K562 (cell line): ENCODE measurements around the gene SFRP2. TPM values are rescaled to one million over a fixed set of nuclear protein-coding genes. Genes with fewer than 3 reads are reported as not detected.

ENCODE experiments used
- ATAC-seq: fragments of 200-7000 bp; cut with Tn5 transposase; 3 replicates; pipeline ENCODE4 v1.9.1; 2020; ENCODE audit warnings: moderate library complexity
- BruUV-seq: library from RNA; stranded (reverse); fragments of 400-500 nt; replicated peaks from 2 replicates; lab custom pipeline; 2021; lab: Mats Ljungman, UMichigan
- CTCF ChIA-PET: fragments of 300-600 bp; formaldehyde crosslinking; extraction: SDS; loops from one replicate; lab custom pipeline; 2021; ENCODE audit warnings: low intra/inter-chr PET ratio; lab: Yijun Ruan, JAX
- POLR2A ChIA-PET: fragments of 300-600, 350-650 bp; sonication (Branson Sonifier 250); formaldehyde crosslinking; extraction: SDS; loops from one replicate; lab custom pipeline; 2021; ENCODE audit warnings: antibody characterized with exemption, inconsistent platforms; lab: Yijun Ruan, JAX
- DNase-seq, 4 experiments: peaks; one replicate each; pipeline versions ENCODE4 v3.0.0 to v3.0.0-alpha.2; 2011 to 2018; ENCODE audit warnings: low spot score in 3 of 4, mixed read lengths in 3 of 4; ENCODE audit errors: extremely low read depth in 1 of 4
- FAIRE-seq: peaks from 2 replicates; lab custom pipeline; 2011; peaks lifted over from hg19 to GRCh38; lab: Jason Lieb, UNC
- H2AFZ ChIP-seq: 2 replicates; pipeline ENCODE4 v1.6.0; 2011; ENCODE audit warnings: low read depth, low read length, control low read depth, inconsistent platforms
- H3K27ac ChIP-seq: fragments of 200-600 bp; 3 replicates; pipeline ENCODE4 v1.8.0; 2011; ENCODE audit warnings: low read depth, mild to moderate bottlenecking, control low read depth, inconsistent platforms, low read length, moderate library complexity, mixed read lengths; ENCODE audit errors: extremely low read depth
- H3K27me3 ChIP-seq, 2 experiments: fragments of 300-600 bp in 1 of 2; 2 replicates in 1 of 2; 3 replicates in 1 of 2; pipeline versions ENCODE4 v1.6.0 to v1.8.0; 2011; ENCODE audit warnings: inconsistent platforms in 2 of 2, low read length in 2 of 2, mild to moderate bottlenecking in 1 of 2, mixed read lengths in 1 of 2, moderate library complexity in 1 of 2; ENCODE audit not compliant: control insufficient read depth in 2 of 2, insufficient read depth in 2 of 2
- H3K36me3 ChIP-seq: fragments of 300-600 bp; 3 replicates; pipeline ENCODE4 v1.8.0; 2011; ENCODE audit warnings: mild to moderate bottlenecking, low read length, inconsistent platforms; ENCODE audit not compliant: control insufficient read depth, insufficient read depth
- H3K4me1 ChIP-seq, 2 experiments: fragments of 200-600 bp in 1 of 2; replicated peaks in 1 of 2; 2 replicates in 1 of 2; 3 replicates in 1 of 2; pipeline versions ENCODE4 v1.5.1 to v1.8.0; 2011; ENCODE audit warnings: inconsistent platforms in 2 of 2, low read length in 2 of 2, mild to moderate bottlenecking in 1 of 2, mixed read lengths in 1 of 2, moderate library complexity in 1 of 2; ENCODE audit not compliant: control insufficient read depth in 2 of 2, insufficient read depth in 2 of 2
- H3K4me2 ChIP-seq: 2 replicates; pipeline ENCODE4 v1.6.1; 2011; ENCODE audit warnings: low read length, control low read depth, inconsistent platforms, mixed read lengths; ENCODE audit not compliant: insufficient read depth
- H3K4me3 ChIP-seq: fragments of 200-600 bp; sonication (generic), shearing (Covaris generic); 2 replicates; pipeline ENCODE4 v1.5.1; 2016; ENCODE audit warnings: control low read depth, inconsistent platforms
- H3K79me2 ChIP-seq: fragments of 200-600 bp; 3 replicates; pipeline ENCODE4 v1.8.0; 2011; ENCODE audit warnings: low read length, inconsistent platforms; ENCODE audit not compliant: control insufficient read depth, insufficient read depth
- H3K9ac ChIP-seq, 2 experiments: 2 replicates each; pipeline versions ENCODE4 v1.6.0 to v1.6.1; 2011; ENCODE audit warnings: low read depth in 2 of 2, low read length in 2 of 2, control low read depth in 1 of 2, inconsistent platforms in 1 of 2, mild to moderate bottlenecking in 1 of 2, mixed read lengths in 1 of 2; ENCODE audit not compliant: insufficient read depth in 1 of 2
- H3K9me1 ChIP-seq: one replicate; pipeline ENCODE4 v1.6.0; 2011; ENCODE audit warnings: inconsistent platforms, mild to moderate bottlenecking, low read length, moderate library complexity; ENCODE audit not compliant: control insufficient read depth, insufficient read depth
- H3K9me3 ChIP-seq: replicated peaks from 2 replicates; pipeline ENCODE4 v1.5.1; 2011; ENCODE audit warnings: low read depth, low read length, inconsistent platforms; ENCODE audit not compliant: control insufficient read depth, insufficient read depth
- H4K20me1 ChIP-seq: replicated peaks from 2 replicates; pipeline ENCODE4 v1.6.1; 2011; ENCODE audit warnings: low read length, inconsistent platforms, mixed read lengths; ENCODE audit not compliant: control insufficient read depth, insufficient read depth
- NFIC ChIP-seq: fragments of 450-650 bp; IDR thresholded peaks from 2 replicates; pipeline ENCODE4 v1.6.1; 2017; ENCODE audit warnings: mild to moderate bottlenecking, inconsistent platforms
- TAF1 ChIP-seq: IDR thresholded peaks from 2 replicates; pipeline ENCODE4 v1.6.1; 2011; ENCODE audit warnings: mild to moderate bottlenecking, low read length, moderate library complexity; ENCODE audit not compliant: insufficient read depth, control insufficient read depth, severe bottlenecking; ENCODE audit errors: extremely low read depth
- ZNF143 ChIP-seq: sonication (generic); formaldehyde crosslinking; IDR thresholded peaks from 2 replicates; pipeline ENCODE4 v1.9.0; 2022; ENCODE audit warnings: mild to moderate bottlenecking, missing genetic modification reagents
- ZNF445 ChIP-seq: fragments of 250-450 bp; sonication (Bioruptor Pico); IDR thresholded peaks from 2 replicates; pipeline ENCODE4 v1.4.0; 2020; ENCODE audit warnings: low read depth, mild to moderate bottlenecking, moderate library complexity
- ZNF507 ChIP-seq: conservative IDR thresholded peaks from 2 replicates; pipeline ENCODE4 v1.6.1; 2017; ENCODE audit warnings: missing genetic modification characterization, missing compliant biosample characterization
- ZNF668 ChIP-seq: fragments of 250-450 bp; sonication (Bioruptor Pico); IDR thresholded peaks from 2 replicates; pipeline ENCODE4 v1.8.0; 2022; ENCODE audit warnings: mild to moderate bottlenecking, inconsistent platforms
- ZNF699 ChIP-seq: fragments of 250-450 bp; sonication (Bioruptor Pico); IDR thresholded peaks from 2 replicates; pipeline ENCODE4 v1.8.0; 2021; ENCODE audit warnings: mild to moderate bottlenecking, moderate library complexity; ENCODE audit not compliant: insufficient replicate concordance
- WGBS: fragments of 100-300 bp; shearing (Covaris generic); methylation state at CpG from one replicate; pipeline ENCODE4 v1.1.6; 2016; ENCODE audit warnings: low coverage, mixed read lengths; ENCODE audit not compliant: insufficient coverage; ENCODE audit errors: missing lambda C conversion rate; 5-methylcytosine and 5-hydroxymethylcytosine counted together
- in situ Hi-C: fragments of 300-500 bp; cut with MboI; formaldehyde crosslinking; loops from 4 replicates; pipeline ENCODE4 v1.15.0; 2018; ENCODE audit warnings: inconsistent platforms, mixed read lengths
- intact Hi-C: fragments of 100-400 bp; cut with micrococcal nuclease; formaldehyde crosslinking; loops from 2 replicates; pipeline ENCODE4 v1.14.2; 2022
- polyA plus RNA-seq, 8 experiments: library from polyadenylated mRNA; depleted of rRNA in 4 of 8; stranded (reverse) in 5 of 8; unstranded in 3 of 8; fragments of >200 nt; fragmentation: Nextera tagmentation in 2 of 8; fragmentation: Illumina TruSeq in 1 of 8; extraction: Ambion mirVana in 2 of 8; extraction: Trizol in 1 of 8; gene quantifications; 2 replicates each; pipeline versions ENCODE4 v1.2.1 to v1.2.3, GENCODE V29; 2011 to 2014; ENCODE audit warnings: inconsistent platforms in 1 of 8, missing spikeins in 1 of 8
- total RNA-seq, 7 experiments: library from RNA; depleted of rRNA in 6 of 7; stranded (reverse); fragments of >200 nt in 6 of 7; fragmentation: Illumina TruSeq in 2 of 7; extraction: Trizol in 2 of 7; gene quantifications; 2 replicates each; pipeline versions ENCODE4 v1.2.1 to v1.2.3, GENCODE V29; 2011 to 2021; ENCODE audit warnings: low replicate concordance in 1 of 7

The SFRP2 gene
- total and polyA plus RNA-seq, 9 of the 15 experiments (the other 6 are each of a cell fraction or from before 2014, with no cell fraction given) = 0.29 TPM; not detected in 8

DNA sequence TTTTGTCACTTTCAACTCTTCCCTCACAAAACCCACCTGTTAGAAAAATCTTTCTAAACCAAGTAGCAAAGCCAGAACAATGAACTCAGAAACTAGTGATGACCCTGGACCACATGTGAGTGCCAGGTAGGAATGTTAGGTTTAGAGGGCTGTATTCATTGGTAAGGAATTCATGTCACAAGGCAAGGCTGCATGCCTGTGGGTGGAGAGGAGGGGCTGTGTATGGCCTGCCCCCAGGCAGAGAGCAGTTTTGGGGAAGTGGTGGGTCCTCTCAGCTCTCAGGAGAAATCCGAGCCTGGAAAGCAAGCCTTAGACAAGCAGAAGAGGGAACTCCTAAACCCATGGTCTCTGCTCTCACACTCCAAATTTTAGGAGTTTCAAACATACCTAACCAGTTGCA, 31.5 kb downstream of the SFRP2 start:
- H3K9ac ChIP-seq = no peak overlapping the region
- in situ Hi-C loops = no loop called here
- no peak for ATAC-seq
- no TSS peak for BruUV-seq
- TF ChIP-seq ZNF143 (CRISPR knock-in tag) (no peak), ZNF699 (CRISPR knock-in tag) (no peak), ZNF668 (CRISPR knock-in tag) (no peak), ZNF507 (no peak), TAF1 (no peak)
- no peaks in the 10 kb centered on the region for H3K79me2 ChIP-seq
- CTCF ChIA-PET = no interaction called here
- intact Hi-C loops = loop anchor here (10.0 kb wide), 1 partner anchor 323 kb away; no protein-coding TSS in a partner anchor
- no peak for DNase-seq
- WGBS = 0% methylated on average over 1 of the region's 1 CpG
- no peaks in the 10 kb centered on the region for H4K20me1 ChIP-seq
- H3K4me3 ChIP-seq = no peak overlapping the region
- H3K4me1 ChIP-seq = peaks cover 0 to 10% of the 10 kb centered on the region in 2 experiments; a peak in 2 of 5 replicates
- no peak overlapping the region for H3K4me2 ChIP-seq
- FAIRE-seq = no peak
- no peak overlapping the region for H3K27ac ChIP-seq
- no peak overlapping the region for H2AFZ ChIP-seq
- peaks cover 25 to 49% of the 10 kb centered on the region in 2 experiments for H3K27me3 ChIP-seq
- no peaks in the 10 kb centered on the region for H3K36me3 ChIP-seq
- no peaks in the 10 kb centered on the region for H3K9me3 ChIP-seq
- H3K9me1 ChIP-seq = no peaks in the 10 kb centered on the region
- POLR2A ChIA-PET = interaction anchor here (0.6 to 0.9 kb wide), 2 partner anchors 8 to 9 kb away, joined by 3 read pairs; no protein-coding TSS in a partner anchor

DNA sequence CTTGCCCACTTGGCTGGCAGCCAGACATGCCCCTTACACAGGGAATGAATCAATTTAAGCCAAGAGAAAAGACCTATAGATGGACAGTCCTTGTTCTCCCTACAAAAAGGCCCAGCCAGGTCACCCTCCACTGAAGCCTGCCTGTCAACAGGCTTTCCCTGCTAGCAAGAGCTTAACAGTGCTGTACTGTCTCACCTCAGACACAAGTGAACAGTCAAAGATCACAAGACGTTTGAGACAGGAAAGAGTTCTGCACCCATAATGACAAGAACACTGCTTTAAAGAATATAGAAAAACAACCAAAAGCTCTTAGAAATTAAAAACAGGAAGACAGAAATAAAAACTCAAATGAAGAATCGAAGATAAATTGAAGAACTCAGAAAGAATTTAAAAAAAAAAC, 33.7 kb downstream of the SFRP2 start:
- Histone ChIP-seq H3K27ac (no peak overlapping the region), H3K4me1 (peaks cover 0 to 10% of the 10 kb centered on the region in 2 experiments; a peak in 2 of 5 replicates), H4K20me1 (no peaks in the 10 kb centered on the region), H3K9me3 (no peaks in the 10 kb centered on the region), H3K79me2 (no peaks in the 10 kb centered on the region), H3K4me2 (no peak overlapping the region), H3K36me3 (no peaks in the 10 kb centered on the region), H3K27me3 (peaks cover 18 to 42% of the 10 kb centered on the region in 2 experiments; a peak in 4 of 5 replicates), H3K9me1 (no peaks in the 10 kb centered on the region), H3K4me3 (no peak overlapping the region), H2AFZ (no peak overlapping the region), H3K9ac (no peak overlapping the region)
- 0% methylated on average over 2 of the region's 2 CpGs for WGBS
- DNase-seq = no peak
- no peak for FAIRE-seq
- CTCF ChIA-PET = no interaction called here
- POLR2A ChIA-PET = no interaction called here
- no peak for TF ChIP-seq ZNF445
- TF ChIP-seq NFIC = peak; percentile 32; the same call in 1 of the 2 replicates
- in situ Hi-C loops = no loop called here
- intact Hi-C loops = loop anchor here (10.0 kb wide), 1 partner anchor 320 kb away; no protein-coding TSS in a partner anchor
- BruUV-seq = no TSS peak
- ATAC-seq = no peak
